IPS-NIHi11 (cell line): ENCODE measurements around the gene GAS7.
A peak's percentile ranks its signal among the peaks of the same experiment; 100 is the strongest.

ENCODE experiments used
- DNase-seq: peaks from one replicate; pipeline ENCODE4 v3.0.0; 2012; ENCODE audit warnings: mixed read lengths, low spot score

GAS7 gene

DNA sequence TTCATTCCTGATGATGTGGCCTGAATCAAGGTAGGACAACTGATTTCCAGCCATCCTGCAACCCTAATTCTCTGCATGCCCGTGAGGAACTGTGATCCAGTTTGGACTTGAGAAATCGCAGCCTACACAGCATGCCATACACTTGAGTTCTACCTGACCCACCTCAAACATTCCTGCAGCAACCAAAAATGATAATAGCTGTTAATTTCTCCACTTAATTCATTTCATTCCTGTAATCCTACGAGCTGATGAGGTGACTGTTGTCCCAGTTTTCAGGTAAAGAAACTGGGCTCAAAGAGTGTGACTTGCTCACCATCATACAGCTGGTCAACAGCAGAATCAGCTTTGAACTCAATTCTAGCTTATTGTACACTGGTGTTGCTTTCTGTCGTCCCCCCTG is 2.2 kb upstream of the GAS7 start:
- no peak for DNase-seq

DNA sequence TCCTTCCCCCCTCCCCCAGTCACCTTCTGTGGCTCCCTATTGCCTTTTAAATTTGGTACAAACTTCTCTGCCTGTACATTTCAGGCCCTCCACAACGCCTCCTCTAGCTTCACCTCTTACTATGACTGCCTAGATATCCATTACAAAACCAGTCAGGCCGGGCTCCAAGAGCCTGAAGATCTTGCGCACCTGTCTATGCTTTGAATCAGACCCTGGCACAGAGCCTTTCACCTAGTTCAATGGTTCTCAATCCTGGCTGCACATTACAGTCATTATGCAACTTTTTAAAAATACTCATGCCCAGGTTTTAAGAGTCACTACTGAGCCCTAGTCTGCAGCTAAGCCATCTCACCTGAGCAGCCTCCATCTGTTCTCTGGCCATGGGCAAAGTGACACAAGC is 1.6 kb upstream of the GAS7 start:
- DNase-seq, result no peak

DNA sequence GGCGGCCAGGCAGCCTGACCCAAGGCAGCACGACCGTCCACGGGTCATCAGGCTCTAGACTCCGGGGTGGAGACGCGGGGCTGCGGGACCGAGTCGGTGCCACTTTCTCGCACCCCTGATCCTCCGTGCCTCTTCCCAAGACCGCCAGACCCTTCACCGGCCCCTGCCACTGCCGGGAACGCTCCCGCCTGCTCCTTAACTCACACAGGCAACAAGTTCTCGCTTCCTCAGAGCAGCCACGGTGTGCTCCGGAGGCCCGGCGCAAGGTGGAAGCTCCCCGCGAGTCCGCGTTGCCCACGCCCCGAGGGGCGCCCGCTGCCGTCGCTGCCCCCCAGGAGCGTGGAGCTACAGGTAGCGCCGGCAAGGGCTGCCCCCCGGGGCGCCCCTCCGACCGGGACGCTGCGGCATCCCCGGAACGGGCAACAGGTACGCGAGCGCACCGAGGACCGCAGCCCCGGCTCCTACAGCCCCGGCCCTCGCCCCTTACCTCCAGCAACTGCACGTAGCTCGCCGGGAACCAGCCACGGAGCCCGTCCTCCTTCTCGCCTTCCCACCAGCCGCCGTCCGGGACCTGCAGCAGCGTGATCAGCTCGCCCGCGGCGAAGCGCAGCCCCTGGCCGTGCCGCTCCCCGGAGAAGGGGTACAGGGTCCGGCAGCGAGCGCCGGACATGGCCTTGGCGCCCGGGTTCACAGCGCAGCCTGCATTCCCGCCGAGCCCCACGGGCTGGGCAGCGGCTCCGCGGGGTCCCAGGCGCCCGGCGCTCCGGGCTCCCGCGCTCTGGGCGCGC is 491 bp downstream of the GAS7 start:
- DNase-seq, result peak; percentile 26

DNA sequence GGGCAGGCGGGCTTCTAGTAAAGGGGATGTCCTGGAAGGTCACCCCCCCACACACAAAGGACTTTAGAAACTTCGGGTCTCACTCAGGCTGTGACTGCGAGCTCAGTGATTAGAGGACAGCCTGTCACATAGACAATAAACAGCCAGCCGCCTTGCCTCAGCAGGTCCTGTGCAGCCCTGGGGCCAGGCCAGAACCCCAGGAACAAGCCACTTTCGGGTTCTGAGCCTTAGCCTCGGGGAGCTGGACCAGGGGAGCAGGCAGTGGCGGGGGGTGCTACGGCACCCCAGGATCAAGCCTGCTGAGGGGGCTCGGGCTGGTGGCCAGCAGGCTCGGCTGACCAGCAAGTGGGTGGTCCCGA is 1.1 kb downstream of the GAS7 start:
- DNase-seq, result no peak

DNA sequence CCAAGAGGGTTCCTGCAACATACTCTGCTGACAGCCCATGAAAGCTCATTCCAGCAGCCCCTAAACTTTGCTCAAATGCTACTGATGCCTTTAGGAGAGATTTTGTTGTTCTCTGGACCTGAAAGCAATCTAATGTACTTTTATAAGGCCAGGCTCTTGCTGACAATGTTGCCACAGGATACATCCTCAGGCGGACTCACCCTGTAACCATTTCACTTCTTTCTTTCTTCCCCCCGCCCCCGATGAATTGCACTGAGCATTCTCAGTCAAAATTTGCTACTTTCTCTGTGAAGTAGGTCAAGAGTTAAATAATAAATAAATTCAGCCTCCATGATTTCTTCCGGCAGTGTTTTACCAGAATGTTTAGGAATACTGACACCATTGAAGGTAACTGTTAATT is 1.5 kb downstream of the GAS7 start:
- DNase-seq, result no peak

DNA sequence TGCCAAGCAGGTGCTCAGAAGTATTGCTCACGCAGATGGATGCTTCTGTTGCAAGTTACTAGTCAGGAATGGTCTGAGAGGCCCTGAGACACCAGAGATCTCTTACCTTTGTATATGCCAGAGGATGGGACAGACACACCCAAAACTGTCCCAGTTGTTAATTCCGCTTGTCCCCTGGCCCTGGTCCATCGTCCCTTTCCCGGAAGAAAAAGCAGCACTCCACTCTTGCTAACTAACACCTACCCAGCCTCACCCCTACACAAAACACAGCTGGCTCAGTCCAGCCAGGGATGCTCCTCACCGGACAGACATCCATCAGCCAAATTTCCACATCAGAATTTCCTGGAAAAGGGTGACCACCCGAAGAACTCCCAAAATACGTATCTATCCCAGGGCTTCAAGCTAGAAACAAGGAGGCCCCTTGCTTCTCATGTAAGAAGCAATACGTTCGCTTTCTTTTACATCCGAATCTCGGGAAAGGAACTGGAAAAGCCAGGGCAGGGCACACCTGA is 2.0 kb downstream of the GAS7 start:
- DNase-seq, result no peak

DNA sequence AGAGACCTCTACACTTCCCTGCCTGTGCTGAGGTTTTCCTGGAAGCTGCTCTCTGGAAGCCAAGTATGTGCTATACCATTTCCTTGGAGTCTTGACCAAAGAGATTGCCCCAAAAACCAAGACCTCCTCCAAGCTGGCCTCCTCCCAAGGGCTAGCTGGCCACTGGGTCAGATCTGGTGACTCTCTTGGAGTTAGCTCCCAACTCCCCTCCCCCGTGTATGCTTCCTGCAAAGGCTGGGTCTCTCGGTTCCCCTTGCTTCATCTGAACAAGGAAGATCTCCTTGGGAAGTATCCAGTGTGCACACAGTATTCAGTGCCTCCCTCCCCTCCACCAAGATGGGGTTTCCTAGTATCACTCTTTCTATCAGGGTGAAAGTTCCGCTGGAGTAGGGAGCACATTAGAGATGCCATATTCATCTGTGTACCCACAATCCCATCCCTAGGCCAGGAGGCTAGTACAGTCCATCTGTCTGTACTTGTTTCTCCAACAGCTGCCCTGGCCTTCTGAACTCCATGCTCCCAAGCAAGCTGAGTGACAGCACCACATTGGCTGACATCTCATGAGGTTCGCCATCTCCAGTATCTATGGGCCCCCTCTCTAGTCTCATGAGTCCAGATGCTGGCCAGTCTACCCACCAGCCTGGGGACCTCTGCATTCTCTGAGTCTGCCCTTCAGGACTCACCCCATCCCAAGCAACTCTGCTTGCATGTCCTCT is 3.2 kb downstream of the GAS7 start:
- no peak for DNase-seq

DNA sequence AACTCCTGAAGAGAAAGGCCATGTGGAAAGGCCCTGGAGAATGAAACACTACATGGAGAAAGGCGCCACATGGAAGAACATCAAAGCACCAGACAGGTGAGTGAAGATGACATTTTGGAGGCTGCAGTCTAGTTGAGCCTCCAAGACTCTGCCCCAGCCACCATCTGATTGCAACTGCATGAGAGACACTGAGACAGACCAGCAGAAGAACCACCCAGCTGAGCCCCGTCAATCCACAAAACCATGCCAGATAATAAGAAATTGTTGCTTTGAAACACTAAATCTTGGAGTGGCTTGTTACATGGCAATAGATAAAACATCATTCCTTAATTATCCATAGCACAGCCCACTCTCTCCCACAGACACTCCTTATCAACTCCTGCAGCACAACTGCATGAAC is 4.8 kb downstream of the GAS7 start:
- no peak for DNase-seq

DNA sequence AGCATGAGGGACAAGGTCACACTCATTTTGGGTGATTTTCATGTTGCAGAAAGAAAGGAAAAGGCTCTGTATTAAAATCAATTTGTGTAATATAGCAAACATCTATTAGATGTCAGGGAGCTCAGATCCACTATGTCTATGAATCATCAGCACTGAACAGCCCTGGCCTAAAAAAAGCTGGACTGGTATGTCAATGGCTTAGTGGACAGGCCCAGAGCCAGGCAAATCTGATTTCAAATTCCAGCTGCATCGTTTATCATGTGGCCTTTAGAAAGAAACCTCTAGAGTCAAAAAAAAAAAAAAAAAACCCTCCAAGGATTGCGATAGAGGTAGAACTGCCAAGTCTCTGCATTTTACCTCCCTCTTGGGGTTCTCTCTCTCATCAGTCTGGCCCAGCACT is 5.4 kb downstream of the GAS7 start:
- no peak for DNase-seq

DNA sequence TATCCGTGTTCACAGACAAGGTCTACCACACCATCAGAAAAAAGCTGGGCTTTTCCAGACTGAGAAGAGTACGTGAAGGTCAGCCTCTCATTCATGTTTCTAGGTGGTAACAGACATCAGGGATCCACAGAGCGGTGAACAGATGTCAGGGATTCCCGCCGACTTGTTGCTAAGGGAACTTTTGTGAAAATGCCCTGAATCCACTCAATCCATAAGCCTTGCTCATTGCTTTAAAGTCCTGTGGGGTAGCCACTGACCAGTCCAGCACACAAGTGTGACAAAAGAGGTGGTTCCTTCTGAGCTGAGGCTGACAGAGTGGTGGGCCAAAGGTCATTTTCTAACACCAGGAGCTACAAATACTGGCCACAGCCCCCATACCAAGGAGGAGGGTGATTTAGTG is 5.9 kb downstream of the GAS7 start:
- no peak for DNase-seq

DNA sequence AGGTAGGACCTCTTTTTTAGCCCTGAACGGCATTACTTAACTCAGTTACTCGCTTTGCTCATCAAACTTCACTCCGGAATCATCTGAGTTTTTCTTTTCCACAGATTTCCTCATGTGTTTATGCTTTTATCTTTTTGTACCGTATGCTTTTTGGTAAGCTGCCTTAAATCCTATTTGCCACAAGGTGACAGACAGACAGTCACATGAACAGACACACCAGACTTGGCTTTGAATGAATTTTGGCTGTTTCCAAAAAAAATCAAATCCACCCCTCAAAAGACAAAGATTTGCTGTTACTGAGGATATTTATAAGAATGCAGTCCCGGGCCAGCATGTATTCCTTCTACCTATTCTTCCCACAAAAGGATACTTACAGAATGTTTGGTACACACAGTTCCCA is 10.9 kb downstream of the GAS7 start:
- DNase-seq, result no peak

DNA sequence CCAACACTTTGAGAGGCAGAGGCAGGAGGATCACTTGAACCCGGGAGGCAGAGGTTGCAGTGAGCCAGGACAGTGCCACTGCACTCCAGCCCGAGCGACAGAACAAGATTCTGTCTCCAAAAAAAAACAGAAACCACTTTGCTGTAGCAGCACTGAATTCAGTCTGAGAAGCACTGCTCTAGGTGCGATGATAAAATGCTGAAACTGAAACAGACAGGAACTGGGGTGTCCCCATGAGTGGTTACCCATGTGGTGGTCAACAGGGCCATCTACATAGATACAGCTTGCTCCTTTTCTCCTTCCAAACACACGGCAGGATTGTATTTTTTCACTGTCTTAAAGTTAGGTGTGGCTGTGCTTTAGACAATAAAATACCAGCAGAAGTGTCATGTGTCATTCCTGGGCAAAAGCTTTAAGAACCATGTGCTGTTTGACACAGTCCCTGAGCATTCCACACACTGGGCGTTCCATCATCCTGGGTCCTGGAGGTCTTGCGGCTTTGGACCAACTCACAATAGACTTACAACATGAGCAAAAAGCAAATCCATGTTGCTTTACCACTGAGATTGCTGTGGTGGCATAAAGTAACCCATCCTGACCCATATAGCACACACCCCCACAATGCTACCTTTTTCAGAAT is 11.5 kb downstream of the GAS7 start:
- DNase-seq, result no peak

DNA sequence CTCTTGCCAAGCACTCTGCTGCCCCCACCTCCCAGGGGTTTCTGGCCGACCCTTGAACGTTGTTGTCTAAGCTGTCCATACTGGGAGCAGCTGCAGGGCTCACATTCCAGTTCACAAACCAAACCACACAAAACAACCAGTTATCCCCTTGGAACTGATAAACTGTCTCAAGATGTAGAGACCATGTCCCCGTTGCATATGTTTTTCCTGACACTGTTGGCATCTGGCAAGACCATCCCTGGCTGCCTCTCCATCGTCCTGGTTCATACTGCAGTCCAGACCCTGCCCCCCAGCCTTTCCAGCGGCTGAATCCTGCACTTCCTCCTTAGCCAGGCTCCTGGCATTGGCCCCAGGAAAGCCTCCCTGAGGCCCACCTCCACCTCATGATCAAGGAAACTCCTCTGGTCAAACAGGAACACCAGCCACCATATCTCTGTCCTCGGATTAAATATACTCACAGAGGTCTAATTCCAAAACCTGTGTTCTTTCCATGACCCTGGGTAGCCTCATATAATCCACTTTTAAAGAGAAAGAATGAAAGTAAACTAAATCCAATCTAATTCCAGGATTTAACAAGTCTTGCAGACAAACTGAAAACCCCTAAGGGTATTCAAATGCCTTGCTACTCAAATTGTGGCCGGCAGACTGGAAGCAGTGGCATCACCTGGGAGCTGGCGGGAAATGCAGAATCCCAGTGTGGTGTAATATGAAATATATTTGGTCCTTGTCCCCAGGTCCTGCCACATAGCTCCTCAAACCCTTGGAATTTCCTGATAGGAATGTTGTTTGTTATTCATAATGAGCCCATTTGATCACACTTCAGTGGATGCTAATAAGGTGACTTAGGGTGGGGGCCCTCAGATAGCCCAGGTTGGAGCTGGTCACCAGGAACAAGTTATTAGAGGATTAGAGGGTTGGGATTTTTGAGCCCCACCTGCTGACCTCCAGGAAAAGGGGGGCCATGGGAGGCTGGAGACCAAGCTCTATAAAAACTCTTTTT is 14.2 kb downstream of the GAS7 start:
- peak; percentile 33 for DNase-seq

DNA sequence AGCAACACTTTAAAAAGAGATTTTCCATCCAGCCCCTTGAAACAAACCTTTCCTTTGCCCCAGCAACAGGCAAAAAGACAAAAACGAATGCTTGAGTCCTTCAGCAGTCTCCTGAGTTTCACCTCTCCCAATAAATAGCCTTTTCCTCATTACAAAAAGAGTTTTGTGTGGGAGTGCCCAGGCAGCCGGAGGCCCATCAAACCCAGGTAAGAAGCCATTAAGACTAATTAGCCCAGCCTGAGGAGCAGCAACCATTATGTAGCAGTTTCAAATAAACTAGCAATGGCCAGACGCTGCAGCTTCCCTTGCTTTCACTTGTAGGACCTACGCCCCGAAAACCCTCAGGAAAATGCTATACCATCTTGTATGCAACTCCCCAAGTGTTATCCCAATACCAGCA is 15.6 kb downstream of the GAS7 start:
- no peak for DNase-seq

DNA sequence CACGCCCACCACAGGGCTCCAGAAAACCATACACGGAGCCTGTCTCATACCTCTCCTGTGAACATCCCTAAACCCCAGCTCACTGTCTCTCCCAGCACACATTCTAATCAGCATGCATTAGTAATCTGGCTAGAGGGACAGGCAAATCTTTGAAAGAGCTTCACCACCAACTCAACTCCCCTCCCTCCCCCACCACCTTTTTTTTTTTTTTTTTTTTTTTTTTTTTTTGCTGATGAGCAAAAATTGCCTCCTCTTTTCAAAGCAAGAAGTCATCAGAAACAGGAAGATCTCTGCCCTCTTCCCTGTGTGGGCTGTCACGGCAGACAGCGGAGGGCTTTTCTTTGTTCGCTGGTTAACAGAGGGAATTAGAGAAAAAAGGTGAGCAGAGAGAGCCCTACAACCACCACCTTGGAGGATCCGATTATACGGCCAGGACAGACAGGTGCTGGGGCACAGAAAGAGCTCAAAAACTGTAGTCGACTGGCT is 19.9 kb downstream of the GAS7 start:
- peak; percentile 22 for DNase-seq

DNA sequence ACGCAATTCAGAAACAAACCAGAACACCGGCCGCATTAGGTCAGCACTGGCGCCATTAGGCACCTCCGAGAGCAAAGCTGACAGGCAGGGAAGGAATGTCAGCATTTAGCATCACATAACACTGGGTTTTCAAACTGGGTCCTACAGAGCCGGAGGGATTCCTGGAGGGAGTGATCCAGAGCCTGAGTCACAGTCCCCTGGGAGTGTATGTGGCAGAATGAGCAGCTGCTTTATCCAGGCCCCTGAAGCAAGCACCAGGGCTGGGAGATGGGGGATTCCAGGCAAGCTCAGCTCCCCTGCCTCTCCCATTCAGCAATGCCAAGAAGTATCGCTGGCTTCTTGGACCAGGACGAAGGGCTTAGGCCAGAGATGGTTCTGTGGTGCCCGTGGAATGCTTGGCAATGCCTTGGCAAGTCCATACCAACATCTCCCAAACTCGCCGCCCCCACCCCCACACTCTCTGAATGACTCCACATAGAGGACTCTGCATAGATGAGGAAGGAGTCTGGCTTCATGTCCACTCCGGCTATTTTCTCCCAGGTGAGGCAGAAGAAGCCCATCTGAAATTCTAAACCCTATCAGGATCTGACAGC is 20.4 kb downstream of the GAS7 start:
- DNase-seq, result peak; percentile 59

DNA sequence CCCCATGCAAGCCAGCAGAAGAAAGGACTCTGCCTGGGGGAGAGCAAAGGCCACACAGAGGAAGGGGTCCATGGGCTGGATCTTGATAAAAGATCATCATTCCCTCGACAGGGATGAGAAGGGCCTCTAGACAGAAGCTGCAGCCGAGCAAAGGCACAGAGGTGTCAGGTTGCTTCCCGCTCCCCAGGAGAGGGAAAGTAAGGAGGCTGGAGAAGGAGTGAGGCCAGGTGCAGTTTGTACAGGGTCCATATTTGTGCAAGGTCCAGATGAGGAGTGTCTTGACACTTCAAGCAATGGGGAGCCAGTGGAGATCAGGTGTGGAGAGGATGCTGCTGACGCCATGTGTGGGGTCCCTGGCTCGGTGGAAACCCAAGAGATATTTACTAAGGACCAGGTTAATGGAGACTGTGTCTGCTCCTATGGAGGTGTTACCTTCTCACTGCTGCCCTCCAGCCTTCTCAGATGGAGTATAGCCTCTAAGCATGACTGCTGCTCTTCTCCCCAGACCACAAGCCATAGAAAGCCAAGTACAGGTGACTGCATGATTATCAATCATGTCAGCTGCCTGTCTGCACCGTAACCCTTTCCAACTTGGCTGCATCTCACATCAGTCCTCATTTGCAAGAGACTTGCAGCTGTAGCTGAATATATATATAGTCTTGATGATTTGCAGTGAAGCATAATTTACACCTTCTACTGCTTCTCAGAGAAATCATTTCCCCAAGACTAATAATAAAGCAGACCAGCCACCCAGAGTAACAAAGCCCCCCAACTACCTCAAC is 21.1 kb downstream of the GAS7 start:
- peak; percentile 39 for DNase-seq

DNA sequence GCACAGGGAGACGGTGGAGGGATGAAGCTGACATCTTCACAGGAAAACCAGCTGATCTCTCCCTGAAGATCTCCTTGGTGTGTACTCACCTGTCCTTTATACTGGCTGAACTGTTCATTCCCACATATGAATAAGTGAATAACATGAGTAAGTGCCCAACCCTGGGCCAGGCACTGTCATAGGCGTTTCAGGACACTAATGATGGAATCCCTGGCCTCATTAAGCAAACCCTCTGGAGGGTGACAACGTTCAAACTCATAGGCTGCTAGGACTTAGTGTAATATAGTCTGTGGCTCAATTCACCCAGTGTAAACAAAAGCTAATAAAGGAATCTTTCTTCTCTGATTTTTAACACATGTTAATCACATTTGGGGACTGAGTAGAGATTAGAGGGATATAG is 24.5 kb downstream of the GAS7 start:
- no peak for DNase-seq

DNA sequence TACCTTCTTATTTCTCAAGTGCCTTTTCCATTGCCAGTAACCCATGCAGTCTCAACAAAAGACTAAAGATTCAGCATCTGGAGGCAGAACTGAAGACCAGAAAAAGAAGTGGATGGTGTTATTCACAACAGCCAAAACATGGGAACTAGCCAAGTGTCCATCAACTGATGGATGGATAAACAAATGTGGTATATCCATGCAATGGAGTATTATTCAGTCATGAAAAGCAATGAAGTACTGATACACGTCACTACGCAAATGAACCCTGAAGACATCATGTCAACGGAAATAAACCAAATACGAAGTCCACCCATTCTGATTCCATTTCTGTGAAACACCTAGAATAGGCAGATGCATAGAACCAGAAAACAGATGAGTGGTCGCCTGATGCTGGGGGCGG is 25.6 kb downstream of the GAS7 start:
- DNase-seq, result no peak

DNA sequence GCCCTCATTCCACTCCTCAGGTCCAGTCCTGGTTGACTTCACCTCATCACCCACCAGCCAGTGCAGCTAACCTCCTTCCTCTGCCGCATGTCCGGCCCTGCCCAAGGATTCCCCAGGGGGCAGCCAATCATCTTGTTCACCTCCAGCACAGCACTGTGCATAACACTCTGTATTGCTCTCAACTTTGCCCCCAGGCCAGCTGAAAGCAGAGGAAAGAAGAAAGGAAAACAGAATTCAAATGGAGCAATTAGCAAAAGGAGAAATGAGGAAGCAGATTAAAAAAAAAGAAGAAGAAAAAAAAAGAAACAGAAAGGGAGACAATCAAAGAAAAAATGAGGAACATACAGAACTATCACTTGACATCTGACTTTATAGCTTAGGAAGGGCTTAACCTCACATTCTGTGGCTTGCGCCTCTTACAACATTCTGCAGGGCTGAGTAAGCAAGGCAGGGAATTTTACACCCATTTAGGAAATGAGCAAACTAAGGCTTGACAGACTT is 26.1 kb downstream of the GAS7 start:
- DNase-seq, result no peak
